ENCODE data around the gene PLAGL2. TPM values are rescaled to one million over a fixed set of nuclear protein-coding genes. Genes with fewer than 3 reads are reported as not detected.
A peak's percentile ranks its signal among the peaks of the same experiment; 100 is the strongest.

PLAGL2 gene
- total and polyA plus RNA-seq, 2 of the 8 experiments (the other 6 are each of a cell fraction or from before 2014, with no cell fraction given): 20.6 to 25.4 TPM

MicroRNAs within 50 kb of the gene (microRNA counts, 767-probe panel; counts per million panel counts)
- 879 counts per million, percentile 95 among the panel's probes with 10 or more counts for microRNA hsa-miR-1825

Other genes with a start within 250 kb of the PLAGL2 start
- 1.8 and 2.4 TPM in 2 replicates for gene XKR7, start 239.6 kb downstream of the PLAGL2 start, total RNA-seq (2021; fragmentation: NEBNext Ultra II Directional; extraction: Animal tissue kit (Norgen Biotek cat#: 25700))
- 2.4 TPM in 2 replicates for gene XKR7, start 239.6 kb downstream of the PLAGL2 start, polyA plus RNA-seq (2011; rRNA removed)
- 5.5 and 6.0 TPM in 2 replicates for gene CCM2L, start 197.3 kb downstream of the PLAGL2 start, total RNA-seq (2021; fragmentation: NEBNext Ultra II Directional; extraction: Animal tissue kit (Norgen Biotek cat#: 25700))
- 15.8 and 23.1 TPM in 2 replicates for gene CCM2L, start 197.3 kb downstream of the PLAGL2 start, polyA plus RNA-seq (2011; rRNA removed)
- gene HCK, start 155.5 kb downstream of the PLAGL2 start, total RNA-seq (2021; fragmentation: NEBNext Ultra II Directional; extraction: Animal tissue kit (Norgen Biotek cat#: 25700)): 0.37 and 0.82 TPM in 2 replicates
- gene HCK, start 155.5 kb downstream of the PLAGL2 start, polyA plus RNA-seq (2011; rRNA removed): 4.3 and 4.4 TPM in 2 replicates
- 38.4 and 40.5 TPM in 2 replicates for gene TM9SF4, start 98.0 kb downstream of the PLAGL2 start, total RNA-seq (2021; fragmentation: NEBNext Ultra II Directional; extraction: Animal tissue kit (Norgen Biotek cat#: 25700))
- gene TM9SF4, start 98.0 kb downstream of the PLAGL2 start, polyA plus RNA-seq (2011; rRNA removed): 68.7 and 72.0 TPM in 2 replicates
- 24.4 and 24.5 TPM in 2 replicates for gene POFUT1, start 137 bp upstream of the PLAGL2 start, total RNA-seq (2021; fragmentation: NEBNext Ultra II Directional; extraction: Animal tissue kit (Norgen Biotek cat#: 25700))
- gene POFUT1, start 137 bp upstream of the PLAGL2 start, polyA plus RNA-seq (2011; rRNA removed): 19.4 and 23.5 TPM in 2 replicates
- 22.1 and 22.4 TPM in 2 replicates for gene KIF3B, start 69.9 kb upstream of the PLAGL2 start, total RNA-seq (2021; fragmentation: NEBNext Ultra II Directional; extraction: Animal tissue kit (Norgen Biotek cat#: 25700))
- gene KIF3B, start 69.9 kb upstream of the PLAGL2 start, polyA plus RNA-seq (2011; rRNA removed): 7.3 and 10.1 TPM in 2 replicates
- gene ASXL1, start 150.6 kb upstream of the PLAGL2 start, total RNA-seq (2021; fragmentation: NEBNext Ultra II Directional; extraction: Animal tissue kit (Norgen Biotek cat#: 25700)): 25.6 and 26.5 TPM in 2 replicates
- gene ASXL1, start 150.6 kb upstream of the PLAGL2 start, polyA plus RNA-seq (2011; rRNA removed): 9.9 and 10.6 TPM in 2 replicates

Data from H1 (cell line).